PC-9 (cell line): ENCODE results near the gene CAND1. TPM values are rescaled to one million over a fixed set of nuclear protein-coding genes. Genes with fewer than 3 reads are reported as not detected.
A peak's percentile ranks its signal among the peaks of the same experiment; 100 is the strongest.

Experiments
- BruUV-seq: library from RNA; stranded (reverse); fragments of 400-500 nt; replicated peaks from 2 replicates; lab custom pipeline; 2021; lab: Mats Ljungman, UMichigan
- CTCF ChIA-PET: fragments of 300-600 bp; sonication (Branson Sonifier 250); formaldehyde crosslinking; loops from one replicate; lab custom pipeline; 2022; ENCODE audit warnings: antibody characterized with exemption; lab: Charles Lee
- POLR2A ChIA-PET: fragments of 300-600 bp; sonication (Branson Sonifier 250); formaldehyde crosslinking; loops from one replicate; lab custom pipeline; 2022; ENCODE audit warnings: antibody characterized with exemption; ENCODE audit not compliant: unreplicated experiment; lab: Charles Lee
- DNase-seq, 2 experiments: peaks; one replicate each; pipeline versions ENCODE4 v3.0.0 to v3.0.0-alpha.2; 2015 to 2022; ENCODE audit warnings: mixed read lengths in 1 of 2
- H2AFZ ChIP-seq: fragments of 200-600 bp; sonication (generic); 2 replicates; pipeline ENCODE4 v1.8.1; 2017; ENCODE audit warnings: antibody characterized with exemption
- H3F3A ChIP-seq: fragments of 200-600 bp; sonication (generic); 2 replicates; pipeline ENCODE4 v1.8.1; 2017; ENCODE audit warnings: antibody characterized with exemption, mild to moderate bottlenecking, low read depth; ENCODE audit not compliant: insufficient read depth
- H3K27ac ChIP-seq: fragments of 200-600 bp; sonication (generic); 2 replicates; pipeline ENCODE4 v1.6.1; 2016; ENCODE audit warnings: mixed run types
- H3K27me3 ChIP-seq: fragments of 200-600 bp; sonication (generic); 2 replicates; pipeline ENCODE4 v1.6.1; 2016; ENCODE audit warnings: low read depth, mixed run types; ENCODE audit not compliant: insufficient read depth
- H3K36me3 ChIP-seq: fragments of 200-600 bp; sonication (generic); 2 replicates; pipeline ENCODE4 v1.6.1; 2016; ENCODE audit warnings: low read depth, mixed run types
- H3K4me1 ChIP-seq: fragments of 200-600 bp; sonication (generic); replicated peaks from 2 replicates; pipeline ENCODE4 v1.6.1; 2016; ENCODE audit warnings: mixed run types; ENCODE audit not compliant: insufficient read depth
- H3K4me2 ChIP-seq: fragments of 200-600 bp; sonication (generic); 2 replicates; pipeline ENCODE4 v1.6.1; 2017; ENCODE audit warnings: mixed run types
- H3K4me3 ChIP-seq: fragments of 200-600 bp; sonication (generic); 2 replicates; pipeline ENCODE4 v1.6.1; 2016; ENCODE audit warnings: mixed run types
- H3K79me2 ChIP-seq: fragments of 200-600 bp; sonication (generic); 2 replicates; pipeline ENCODE4 v1.6.1; 2017; ENCODE audit warnings: low read depth, mixed run types
- H3K9me2 ChIP-seq: fragments of 200-600 bp; sonication (generic); 2 replicates; pipeline ENCODE4 v1.8.1; 2017; ENCODE audit warnings: mild to moderate bottlenecking; ENCODE audit not compliant: insufficient read depth
- H3K9me3 ChIP-seq: fragments of 200-600 bp; sonication (generic); 2 replicates; pipeline ENCODE4 v1.8.1; 2016; ENCODE audit warnings: low read depth; ENCODE audit not compliant: insufficient read depth
- H4K20me1 ChIP-seq: fragments of 200-600 bp; sonication (generic); 2 replicates; pipeline ENCODE4 v1.8.1; 2017; ENCODE audit not compliant: insufficient read depth
- EZH2 ChIP-seq: fragments of 200-600 bp; sonication (generic); IDR thresholded peaks from 2 replicates; pipeline ENCODE4 v1.8.0; 2017; ENCODE audit warnings: antibody characterized with exemption, low read depth
- intact Hi-C: fragments of 100-400 bp; cut with micrococcal nuclease; formaldehyde crosslinking; loops from one replicate; pipeline ENCODE4 v1.10.0; 2022; ENCODE audit not compliant: unreplicated experiment
- total RNA-seq: library from RNA; stranded (reverse); gene quantifications from 2 replicates; pipeline ENCODE4 v1.2.3, GENCODE V29; 2021
- TF ChIP-seq, protein P1 (sequence below): fragments of 200-600 bp; sonication (generic); conservative IDR thresholded peaks from 2 replicates; pipeline ENCODE4 v1.6.1; 2017; ENCODE audit warnings: mixed run types, antibody characterized with exemption, mild to moderate bottlenecking, moderate library complexity

CAND1 gene
- total RNA-seq, 1 experiment from 2014 or later: 169 TPM

DNA sequence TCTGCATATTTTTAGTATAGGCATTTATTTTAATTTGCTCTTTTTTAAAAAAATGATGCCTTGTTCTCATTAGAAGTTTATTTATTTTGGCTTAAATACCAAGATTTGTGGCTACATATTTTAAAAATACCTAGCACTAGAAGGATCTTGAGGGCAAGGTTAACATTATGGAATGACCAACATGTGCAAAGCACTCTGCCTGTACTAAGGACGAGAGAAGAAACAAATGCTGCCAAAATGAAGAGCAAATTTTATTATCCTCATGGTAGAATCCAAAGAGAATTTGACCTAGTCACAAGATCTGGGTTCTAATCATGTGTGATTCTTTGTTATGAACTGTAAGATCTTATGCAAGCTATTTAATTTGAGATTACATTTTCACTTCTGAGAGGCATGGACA, 2.8 kb downstream of the CAND1 start:
- Histone ChIP-seq H3K4me1 (peaks cover 53% of the 10 kb centered on the region), H3K27ac (no peak overlapping the region), H4K20me1 (peaks cover 49% of the 10 kb centered on the region), H3K79me2 (peaks cover 74% of the 10 kb centered on the region), H3K4me3 (peak overlapping the region; percentile 96; the same call in 1 of the 2 replicates), H3F3A (peaks cover 37% of the 10 kb centered on the region), H2AFZ (no peak overlapping the region), H3K27me3 (no peaks in the 10 kb centered on the region), H3K9me3 (no peaks in the 10 kb centered on the region), H3K9me2 (no peaks in the 10 kb centered on the region), H3K4me2 (peak overlapping the region; percentile 96), H3K36me3 (peaks cover 14% of the 10 kb centered on the region)
- intact Hi-C loops: loop anchor here (5.0 kb wide), 1 partner anchor 375 kb away; the partner anchor contains the start of gene DYRK2
- ChIA-PET POLR2A (no interaction called here), CTCF (no interaction called here)
- TF ChIP-seq, protein P1, sequence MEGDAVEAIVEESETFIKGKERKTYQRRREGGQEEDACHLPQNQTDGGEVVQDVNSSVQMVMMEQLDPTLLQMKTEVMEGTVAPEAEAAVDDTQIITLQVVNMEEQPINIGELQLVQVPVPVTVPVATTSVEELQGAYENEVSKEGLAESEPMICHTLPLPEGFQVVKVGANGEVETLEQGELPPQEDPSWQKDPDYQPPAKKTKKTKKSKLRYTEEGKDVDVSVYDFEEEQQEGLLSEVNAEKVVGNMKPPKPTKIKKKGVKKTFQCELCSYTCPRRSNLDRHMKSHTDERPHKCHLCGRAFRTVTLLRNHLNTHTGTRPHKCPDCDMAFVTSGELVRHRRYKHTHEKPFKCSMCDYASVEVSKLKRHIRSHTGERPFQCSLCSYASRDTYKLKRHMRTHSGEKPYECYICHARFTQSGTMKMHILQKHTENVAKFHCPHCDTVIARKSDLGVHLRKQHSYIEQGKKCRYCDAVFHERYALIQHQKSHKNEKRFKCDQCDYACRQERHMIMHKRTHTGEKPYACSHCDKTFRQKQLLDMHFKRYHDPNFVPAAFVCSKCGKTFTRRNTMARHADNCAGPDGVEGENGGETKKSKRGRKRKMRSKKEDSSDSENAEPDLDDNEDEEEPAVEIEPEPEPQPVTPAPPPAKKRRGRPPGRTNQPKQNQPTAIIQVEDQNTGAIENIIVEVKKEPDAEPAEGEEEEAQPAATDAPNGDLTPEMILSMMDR: no peak
- no peak for TF ChIP-seq EZH2
- BruUV-seq: no TSS peak
- DNase-seq: no peak

DNA sequence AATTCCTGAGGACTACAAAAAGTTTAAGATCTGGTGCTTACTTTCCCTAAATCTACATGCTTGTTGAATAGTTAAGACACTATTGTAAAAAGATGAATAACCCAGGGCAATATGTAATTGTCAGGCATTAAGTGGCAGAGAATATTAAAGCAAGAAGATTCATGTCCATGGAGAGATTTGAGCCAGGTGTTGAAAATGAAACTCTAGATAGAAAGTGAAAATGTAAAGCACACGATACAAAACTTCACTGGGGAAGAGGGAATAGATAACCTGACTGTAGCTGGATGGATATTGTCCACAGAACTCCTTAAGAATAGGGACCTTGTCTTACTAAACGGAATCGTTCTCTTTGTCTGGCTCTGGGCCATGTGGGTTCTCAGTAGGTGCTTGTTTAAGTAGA, 5.0 kb downstream of the CAND1 start:
- BruUV-seq: no TSS peak
- Histone ChIP-seq H4K20me1 (peaks cover 63% of the 10 kb centered on the region), H2AFZ (no peak overlapping the region), H3F3A (peaks cover 27% of the 10 kb centered on the region), H3K4me3 (no peak overlapping the region), H3K36me3 (peaks cover 15% of the 10 kb centered on the region), H3K4me2 (peak overlapping the region; percentile 52), H3K27me3 (no peaks in the 10 kb centered on the region), H3K9me2 (no peaks in the 10 kb centered on the region), H3K79me2 (peaks cover 97% of the 10 kb centered on the region), H3K27ac (peak overlapping the region; percentile 59), H3K9me3 (no peaks in the 10 kb centered on the region), H3K4me1 (peaks cover 47% of the 10 kb centered on the region)
- intact Hi-C loops: loop anchor here (5.0 kb wide), 1 partner anchor 373 kb away; the partner anchor contains the start of gene DYRK2
- ChIA-PET CTCF (interaction anchor here (0.6 kb wide), 1 partner anchor 766 kb away, joined by 3 read pairs; no protein-coding TSS in a partner anchor), POLR2A (interaction anchor here (0.7 kb wide), 1 partner anchor 77 kb away, joined by 3 read pairs; no protein-coding TSS in a partner anchor)
- TF ChIP-seq, protein P1: no peak
- TF ChIP-seq EZH2: no peak
- DNase-seq: no peak

DNA sequence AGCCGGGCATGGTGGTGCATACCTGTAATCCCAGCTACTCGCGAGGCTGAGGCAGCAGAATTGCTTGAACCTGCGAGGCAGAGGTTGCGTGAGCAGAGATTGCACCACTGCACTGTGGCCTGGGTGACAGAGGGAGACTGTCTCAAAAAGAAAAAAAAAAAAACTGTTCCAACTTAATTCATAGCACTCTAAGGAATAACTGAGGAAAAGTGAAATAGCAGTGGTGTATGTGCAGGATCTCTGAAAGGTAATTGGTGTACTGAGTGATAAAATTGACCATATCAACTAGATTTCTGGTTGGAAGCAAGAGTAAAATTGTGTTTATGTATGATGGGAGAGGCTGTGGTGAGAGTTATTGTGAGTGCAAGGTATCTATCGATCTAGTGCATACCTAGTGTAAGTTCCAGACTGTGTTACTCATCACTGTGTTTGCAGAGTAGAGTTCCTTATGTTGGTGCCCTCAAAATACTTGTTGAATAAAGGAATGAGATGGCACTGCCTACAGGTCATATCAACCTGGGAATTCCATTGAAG, 6.3 kb downstream of the CAND1 start:
- no peak for TF ChIP-seq EZH2
- TF ChIP-seq, protein P1: no peak
- Histone ChIP-seq H3K79me2 (peaks cover 100% of the 10 kb centered on the region), H4K20me1 (peaks cover 68% of the 10 kb centered on the region), H3K36me3 (peaks cover 15% of the 10 kb centered on the region), H3K4me1 (peaks cover 47% of the 10 kb centered on the region), H3K9me3 (no peaks in the 10 kb centered on the region), H3K4me3 (0 out of 2 replicates have a peak overlapping the region, but pooled peaks have one; percentile 6), H3K4me2 (peak overlapping the region; percentile 52), H3F3A (peaks cover 22% of the 10 kb centered on the region; the same call in 1 of the 2 replicates), H3K9me2 (no peaks in the 10 kb centered on the region), H2AFZ (no peak overlapping the region), H3K27ac (peak overlapping the region; percentile 59), H3K27me3 (no peaks in the 10 kb centered on the region)
- peak; percentile 12 to 84 for DNase-seq
- BruUV-seq: no TSS peak
- ChIA-PET CTCF (interaction anchor here (0.7 kb wide), 1 partner anchor 327 kb away, joined by 3 read pairs; no protein-coding TSS in a partner anchor), POLR2A (interaction anchor here (0.7 kb wide), 2 partner anchors 25 to 542 kb away, joined by 4 to 15 read pairs; no protein-coding TSS in a partner anchor)
- intact Hi-C loops: no loop called here
